Tibial nerve (tissue), 4 donors: ENCODE data around the gene GGPS1.
A peak's percentile ranks its signal among the peaks of the same experiment; 100 is the strongest.

Source experiments
- EP300 ChIP-seq, 2 donors: sonication (generic); formaldehyde crosslinking; IDR thresholded peaks; one replicate each; pipeline ENCODE4 v1.6.1; 2017; ENCODE audit warnings: antibody characterized with exemption in 2 of 2, mild to moderate bottlenecking in 1 of 2
- TF ChIP-seq, protein P1 (sequence below), 5 experiments: fragments of 200-600 bp in 3 of 5; fragments of 450-650 bp in 2 of 5; sonication (generic) in 3 of 5; IDR thresholded peaks; one replicate each; pipeline ENCODE4 v1.5.1; 2016 to 2019; ENCODE audit warnings: antibody characterized with exemption in 5 of 5, mild to moderate bottlenecking in 3 of 5, moderate library complexity in 2 of 5

DNA sequence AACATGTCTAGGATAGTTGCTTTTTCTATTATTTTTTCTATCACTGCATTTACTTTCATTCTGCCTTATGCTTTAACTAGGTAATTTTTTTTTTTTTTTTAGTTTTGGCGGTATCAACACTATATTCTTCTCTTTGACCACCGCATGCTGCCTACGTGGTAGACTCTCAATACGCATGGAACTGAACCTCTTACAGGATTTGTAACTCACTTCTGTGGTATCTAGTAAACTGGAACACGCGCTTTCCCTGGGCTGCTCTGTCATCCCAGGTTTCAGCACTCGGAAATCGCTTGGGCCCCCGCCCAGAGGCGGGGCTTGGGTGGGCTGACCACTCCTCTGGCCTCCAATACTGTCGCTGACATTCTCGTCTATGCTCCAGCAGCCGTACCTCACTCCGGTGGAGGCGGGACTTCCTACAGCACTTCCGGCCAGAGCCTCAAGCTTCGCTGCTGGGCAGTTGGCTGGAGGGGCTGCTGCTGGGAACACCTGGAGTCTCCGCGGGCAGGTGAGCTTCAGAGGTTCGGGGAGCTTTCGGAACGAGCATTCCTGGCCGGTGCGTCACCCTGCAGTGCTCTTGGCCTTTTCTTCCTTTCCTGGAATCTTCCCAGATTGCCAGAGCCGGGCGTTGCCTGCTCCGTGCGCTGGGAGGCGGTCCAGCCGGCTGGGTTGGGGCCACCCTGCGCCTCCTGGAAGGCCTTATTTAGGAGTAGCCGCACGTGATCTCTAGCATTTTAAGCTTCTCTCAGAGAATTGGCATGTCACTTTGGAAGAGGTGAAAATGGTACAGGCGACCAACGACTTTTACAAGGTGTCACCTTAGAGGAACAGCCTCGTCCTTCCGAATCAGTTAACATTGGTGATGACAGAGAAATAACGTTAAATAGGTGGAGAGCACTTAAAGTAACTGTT lies 38.9 kb downstream of the GGPS1 start, which contains the start of gene TBCE:
- TF ChIP-seq, protein P1, sequence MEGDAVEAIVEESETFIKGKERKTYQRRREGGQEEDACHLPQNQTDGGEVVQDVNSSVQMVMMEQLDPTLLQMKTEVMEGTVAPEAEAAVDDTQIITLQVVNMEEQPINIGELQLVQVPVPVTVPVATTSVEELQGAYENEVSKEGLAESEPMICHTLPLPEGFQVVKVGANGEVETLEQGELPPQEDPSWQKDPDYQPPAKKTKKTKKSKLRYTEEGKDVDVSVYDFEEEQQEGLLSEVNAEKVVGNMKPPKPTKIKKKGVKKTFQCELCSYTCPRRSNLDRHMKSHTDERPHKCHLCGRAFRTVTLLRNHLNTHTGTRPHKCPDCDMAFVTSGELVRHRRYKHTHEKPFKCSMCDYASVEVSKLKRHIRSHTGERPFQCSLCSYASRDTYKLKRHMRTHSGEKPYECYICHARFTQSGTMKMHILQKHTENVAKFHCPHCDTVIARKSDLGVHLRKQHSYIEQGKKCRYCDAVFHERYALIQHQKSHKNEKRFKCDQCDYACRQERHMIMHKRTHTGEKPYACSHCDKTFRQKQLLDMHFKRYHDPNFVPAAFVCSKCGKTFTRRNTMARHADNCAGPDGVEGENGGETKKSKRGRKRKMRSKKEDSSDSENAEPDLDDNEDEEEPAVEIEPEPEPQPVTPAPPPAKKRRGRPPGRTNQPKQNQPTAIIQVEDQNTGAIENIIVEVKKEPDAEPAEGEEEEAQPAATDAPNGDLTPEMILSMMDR (IDR thresholded peaks at IDR 0.05) = no peak
- TF ChIP-seq EP300 (IDR thresholded peaks at IDR 0.05) = peak; percentile 54 to 86
